Stimulated activated CD4-positive, alpha-beta T cell treated with anti-CD3 and anti-CD28 coated beads, Interleukin-4, amount 100 ng/mL, for 24 hours (primary cell): ENCODE measurements around the gene MSGN1.

Source experiments
- DNase-seq: peaks from one replicate; pipeline ENCODE4 v3.0.0-alpha.2; 2020

Gene MSGN1

DNA sequence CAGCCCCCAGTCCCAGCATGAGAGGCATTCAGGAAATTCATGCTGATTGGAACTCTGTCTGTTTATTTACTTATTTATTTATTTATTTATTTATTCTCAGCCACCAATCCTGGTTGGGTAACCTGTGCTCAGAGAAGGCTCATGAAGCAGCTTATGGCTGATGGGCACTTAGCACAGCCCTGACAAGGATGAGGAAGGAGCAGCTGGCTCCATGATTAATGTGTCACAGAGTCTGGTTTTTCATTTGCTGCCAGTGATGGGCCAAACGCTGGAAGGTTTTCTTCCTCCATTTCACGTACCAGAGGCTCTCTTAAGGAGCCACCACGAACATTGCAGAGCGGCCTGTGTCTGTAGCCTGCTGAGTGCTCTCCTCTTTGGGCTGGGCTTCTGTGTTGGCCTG, 33.9 kb downstream of the MSGN1 start:
- DNase-seq: no peak

DNA sequence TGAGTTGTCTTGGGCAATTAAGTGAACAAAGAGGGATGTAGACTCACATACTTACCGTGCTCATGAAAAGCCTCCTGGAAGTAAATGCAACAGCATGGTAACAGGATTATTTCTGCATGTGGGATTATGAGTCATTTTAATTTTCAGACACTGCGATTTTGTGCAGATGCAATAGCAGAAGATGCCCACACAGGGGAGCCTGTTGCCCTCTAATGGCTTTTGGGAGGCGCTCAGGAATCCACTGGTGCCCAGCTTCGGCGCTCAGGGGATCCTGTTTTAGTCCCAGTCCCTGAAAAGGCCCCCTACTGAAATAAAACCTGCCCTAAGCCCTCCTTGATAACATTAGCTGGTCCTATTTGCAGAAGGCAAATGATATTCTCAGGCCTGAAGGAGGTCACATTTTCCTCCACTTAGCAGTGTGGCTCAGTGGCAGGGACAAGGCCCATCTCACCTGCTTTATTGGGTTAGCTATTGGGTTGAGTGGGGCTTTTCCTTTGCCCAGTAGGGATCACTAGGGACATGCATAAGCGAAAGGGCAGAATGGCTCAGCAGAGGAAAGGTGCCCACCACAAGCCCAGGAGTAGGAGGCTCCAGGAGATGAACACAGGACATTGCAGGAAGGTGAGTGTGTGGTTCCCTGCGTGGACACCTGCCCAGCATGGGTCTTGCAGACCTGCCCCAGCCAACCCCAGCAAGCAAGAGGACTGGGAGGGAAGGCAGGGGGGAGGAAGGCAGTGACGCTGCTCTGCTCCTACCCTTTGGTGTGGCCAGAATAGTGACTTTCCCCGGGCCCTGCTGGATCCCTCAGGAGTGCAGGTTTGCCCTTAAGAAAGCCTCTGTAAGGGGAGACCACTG, 35.7 kb downstream of the MSGN1 start:
- no peak for DNase-seq

DNA sequence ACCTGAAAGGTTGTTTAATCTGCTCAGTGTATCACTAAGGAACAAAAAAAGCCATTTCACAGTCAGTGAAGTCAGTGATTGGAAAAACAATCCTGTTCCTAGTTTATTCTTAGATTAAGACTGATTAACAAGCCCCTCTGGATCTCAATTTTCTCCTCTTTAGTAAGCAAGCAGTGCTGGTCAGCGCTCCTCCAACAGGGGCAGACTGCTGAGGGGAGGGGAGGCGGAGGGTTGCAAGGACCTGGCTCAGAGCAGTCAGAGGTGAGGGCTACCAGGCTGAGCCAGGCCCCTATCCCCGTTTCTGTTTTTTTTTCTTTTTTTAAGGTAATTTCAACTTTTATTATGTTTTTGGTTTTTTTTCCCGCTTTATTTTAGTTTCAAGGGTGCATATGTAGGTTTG, 37.5 kb downstream of the MSGN1 start:
- no peak for DNase-seq

DNA sequence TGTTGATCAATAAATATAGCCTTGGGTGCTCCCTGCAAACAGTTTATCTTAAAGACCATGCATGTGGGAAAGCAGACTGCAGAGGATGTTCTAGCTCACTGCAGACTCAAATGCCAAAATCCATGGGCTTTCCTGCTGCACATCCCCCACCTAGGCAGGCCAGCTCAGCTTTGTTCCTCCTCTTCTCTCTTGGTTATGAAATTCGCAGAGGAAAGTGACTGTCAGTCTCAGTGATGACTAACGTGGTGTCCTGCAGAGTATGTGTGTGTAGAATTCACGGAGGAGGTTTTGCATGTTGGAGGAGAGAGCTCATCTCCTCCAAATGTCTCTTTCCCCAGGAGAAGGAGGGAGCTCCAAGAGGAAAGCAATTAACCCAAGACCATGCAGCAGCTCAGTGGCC, 40.8 kb downstream of the MSGN1 start:
- DNase-seq: no peak

DNA sequence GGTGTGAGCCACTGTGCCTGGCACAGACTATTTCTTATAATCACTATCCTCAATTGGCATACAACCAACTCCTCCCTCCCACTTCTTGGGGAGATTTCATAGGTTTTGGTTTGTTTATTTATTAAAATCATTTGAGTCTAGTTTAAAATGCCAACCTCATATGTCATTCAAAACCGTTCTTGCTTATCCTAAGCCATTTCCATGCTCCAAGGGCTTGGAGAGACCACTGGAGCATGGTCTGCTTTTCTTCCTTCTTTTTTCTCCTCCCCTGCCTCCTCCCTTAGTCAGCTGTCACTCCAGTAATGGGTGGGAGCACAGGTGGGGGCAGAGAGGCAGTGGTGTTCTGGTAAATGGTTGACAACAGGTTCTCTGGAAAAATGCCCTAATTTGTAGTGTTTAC, 41.8 kb downstream of the MSGN1 start:
- DNase-seq: no peak

DNA sequence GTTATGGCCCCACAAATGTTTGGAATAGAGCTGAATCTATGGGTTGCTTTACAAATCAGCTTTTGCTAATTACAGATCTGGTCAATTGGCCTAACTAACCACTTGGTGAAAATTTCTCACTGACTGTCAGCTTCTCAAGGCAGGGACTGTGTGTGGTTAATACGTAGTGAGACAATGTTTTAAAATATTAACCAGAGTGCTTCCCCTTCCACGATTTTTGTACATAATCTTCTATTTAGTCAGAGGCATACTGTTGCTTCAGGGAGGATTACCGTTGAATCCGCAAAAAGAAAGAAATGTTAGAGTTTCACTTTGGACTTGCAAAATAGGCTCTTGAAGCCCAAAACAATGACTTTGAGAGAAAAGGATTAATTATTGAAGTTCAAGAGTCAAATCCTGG, 47.3 kb downstream of the MSGN1 start:
- no peak for DNase-seq

DNA sequence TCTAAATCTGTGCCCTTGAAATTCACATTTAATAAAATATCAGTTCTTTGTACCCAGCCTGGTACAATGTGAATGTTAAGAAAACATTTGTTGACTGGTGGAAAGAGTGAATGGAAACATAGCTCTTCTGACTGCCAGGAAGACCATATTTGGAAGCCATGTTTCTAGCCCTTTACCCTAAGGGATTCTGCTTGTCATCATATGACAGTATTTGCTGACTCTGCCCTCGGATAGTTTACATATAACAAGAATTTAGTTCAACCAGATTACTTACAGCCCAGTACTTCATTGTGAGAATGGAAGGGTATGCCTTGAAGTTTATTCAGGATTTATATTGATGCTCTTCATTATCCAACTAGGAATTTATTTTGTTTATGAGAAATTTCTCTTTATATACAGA, 48.4 kb downstream of the MSGN1 start:
- no peak for DNase-seq

DNA sequence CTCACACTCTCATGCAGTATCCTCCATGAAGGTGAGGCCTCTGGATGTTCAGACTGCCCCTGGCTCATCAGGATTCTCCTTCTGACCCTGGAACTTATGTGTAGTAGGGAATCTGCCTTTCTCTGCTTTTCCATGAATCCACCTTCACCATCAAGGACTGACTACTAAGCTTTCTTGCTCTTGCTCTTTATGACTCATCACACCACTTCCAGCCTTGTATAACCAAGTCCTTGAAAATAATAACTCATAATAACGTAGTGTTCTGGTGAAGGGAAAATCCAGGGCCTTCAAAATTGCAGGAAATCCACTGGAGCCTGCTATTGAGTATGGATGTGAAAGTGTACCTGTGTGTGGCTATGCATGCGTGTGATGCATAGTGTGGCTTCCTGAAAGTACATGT, 50.9 kb downstream of the MSGN1 start:
- DNase-seq: no peak
